GM18519 (cell line): ENCODE data around the gene TMEM92.
"Not testable (repeated sequence)": the region's sequence is repeated elsewhere in the genome, so short reads cannot be mapped to it uniquely, and the experiment has no call there.

Experiments used
- ATAC-seq: cut with Tn5 transposase; IDR thresholded peaks from one replicate; pipeline ENCODE4 v1.9.1; 2021; ENCODE audit warnings: mild to moderate bottlenecking, moderate library complexity; ENCODE audit not compliant: unreplicated experiment, low FRiP score

Gene TMEM92

DNA sequence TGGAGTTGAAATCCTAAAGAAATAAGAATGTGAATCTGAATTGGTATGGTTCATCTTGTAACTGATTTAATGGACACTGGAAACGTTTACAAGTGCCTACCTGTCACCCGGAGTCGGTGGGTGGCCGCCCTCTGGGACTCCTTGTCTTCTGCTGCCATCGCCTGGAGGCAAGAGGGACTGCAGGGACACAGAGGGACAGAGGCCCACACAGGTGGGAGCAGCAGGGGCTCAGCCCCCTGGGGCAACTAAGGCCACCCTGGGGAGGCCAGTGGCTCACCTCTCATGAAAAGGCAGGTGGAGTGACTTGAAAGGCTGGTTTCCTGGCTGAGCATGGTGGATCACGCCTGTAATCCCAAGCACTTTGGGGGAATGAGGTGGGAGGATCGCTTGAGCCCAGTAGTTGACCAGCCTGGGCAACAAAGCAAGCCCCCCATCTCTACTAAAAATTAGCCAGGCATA, 23.2 kb downstream of the TMEM92 start:
- no peak for ATAC-seq

DNA sequence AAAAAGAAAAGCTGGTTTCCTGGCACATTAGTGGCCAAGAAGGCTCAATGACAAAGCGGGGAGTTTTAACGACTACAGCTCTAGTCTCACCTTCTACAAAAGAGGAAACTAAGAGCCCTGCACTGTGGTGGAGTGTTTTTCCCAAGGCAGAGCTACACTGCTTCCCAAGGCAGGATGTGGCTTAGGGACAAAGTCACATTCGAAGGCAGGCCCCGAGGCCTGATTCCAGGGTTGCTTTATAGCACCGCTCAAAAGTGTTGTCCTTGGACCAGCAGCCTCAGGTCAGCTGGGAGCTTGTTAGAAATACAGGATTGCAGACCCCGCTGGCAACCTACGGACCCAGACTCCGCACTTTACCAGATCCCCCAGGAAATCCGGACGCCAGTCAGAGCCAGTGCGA, 23.8 kb downstream of the TMEM92 start:
- no peak for ATAC-seq

- no peak for ATAC-seq
Measured at GRCh38 chr17:50299776-50300175, 25.5 kb downstream of the TMEM92 start.

GRCh38 chr17:50300824-50301223, 26.6 kb downstream of the TMEM92 start:
- not testable (repeated sequence) for ATAC-seq

GRCh38 chr17:50301891-50302584, 27.8 kb downstream of the TMEM92 start:
- no peak for ATAC-seq

GRCh38 chr17:50303051-50303450, 28.8 kb downstream of the TMEM92 start:
- ATAC-seq: no peak

DNA sequence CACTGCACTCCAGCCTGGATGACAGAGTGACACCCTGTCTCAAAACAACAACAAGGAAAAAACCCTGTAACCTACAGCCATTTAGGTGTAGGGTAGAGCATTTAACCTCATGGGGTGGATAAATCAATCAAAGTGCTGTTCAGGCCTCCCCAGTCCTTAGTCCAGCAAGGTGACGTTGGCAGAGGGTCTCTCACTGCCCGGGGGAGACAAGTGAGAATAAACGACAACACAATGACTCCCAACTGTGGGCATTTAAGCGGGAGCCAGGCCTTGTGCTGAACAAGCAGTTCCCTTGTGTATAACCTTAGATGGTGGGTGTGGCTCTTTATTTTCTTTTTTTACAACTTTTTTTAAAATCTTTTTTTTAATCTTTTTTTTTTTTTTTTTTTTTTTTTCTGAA, 29.3 kb downstream of the TMEM92 start:
- ATAC-seq: no peak

DNA sequence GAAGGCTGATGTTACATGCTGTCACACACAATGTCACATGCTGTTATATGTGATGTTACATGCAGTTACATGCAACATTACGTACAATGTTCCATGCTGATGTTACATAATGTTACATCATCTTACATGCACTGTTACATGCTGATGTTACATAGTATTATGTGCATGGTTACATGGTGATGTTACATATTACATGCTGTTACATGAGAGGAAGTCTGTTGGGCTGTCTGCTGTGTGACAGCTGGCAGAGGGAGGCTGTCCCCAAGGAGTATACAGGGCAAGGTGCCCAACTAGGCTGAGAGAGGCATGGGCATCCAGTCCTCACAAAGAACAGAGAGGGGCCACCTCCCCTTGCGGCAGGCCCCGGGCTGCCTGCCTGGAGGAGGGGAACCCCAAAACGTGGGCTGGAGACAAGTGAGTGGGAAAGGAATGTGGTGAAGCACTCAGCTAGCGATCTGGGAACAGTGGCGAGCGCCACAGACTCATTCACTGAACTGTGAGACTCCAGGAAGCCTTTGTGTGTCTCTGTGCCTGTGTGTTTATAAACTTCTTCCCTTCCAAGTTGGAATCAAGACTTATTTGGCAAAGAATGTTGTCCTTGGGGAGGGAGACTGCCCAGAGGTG, 30.6 kb downstream of the TMEM92 start:
- ATAC-seq: no peak

- ATAC-seq: no peak
Measured at GRCh38 chr17:50307654-50308053, 33.4 kb downstream of the TMEM92 start.

DNA sequence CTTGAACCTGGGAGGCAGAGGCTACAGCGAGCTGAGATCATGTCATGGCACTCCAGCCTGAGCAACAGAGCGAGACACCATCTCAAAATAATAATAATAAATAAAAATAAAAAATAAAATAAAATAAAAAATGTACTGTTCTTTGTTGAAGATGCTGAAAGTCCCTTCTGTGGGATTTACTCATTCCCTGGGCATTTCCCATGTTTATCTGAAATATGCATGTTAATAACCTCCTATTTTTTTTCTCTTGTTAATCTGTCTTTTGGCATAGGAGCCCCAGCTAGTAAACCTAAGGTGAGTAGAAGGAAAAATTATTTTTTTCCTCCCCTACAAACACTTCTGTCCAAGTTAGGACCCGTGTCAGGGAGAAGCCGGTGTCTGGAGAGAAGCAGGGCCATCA, 34.4 kb downstream of the TMEM92 start:
- no peak for ATAC-seq

- no peak for ATAC-seq
Measured at GRCh38 chr17:50310455-50311111, 36.3 kb downstream of the TMEM92 start.

DNA sequence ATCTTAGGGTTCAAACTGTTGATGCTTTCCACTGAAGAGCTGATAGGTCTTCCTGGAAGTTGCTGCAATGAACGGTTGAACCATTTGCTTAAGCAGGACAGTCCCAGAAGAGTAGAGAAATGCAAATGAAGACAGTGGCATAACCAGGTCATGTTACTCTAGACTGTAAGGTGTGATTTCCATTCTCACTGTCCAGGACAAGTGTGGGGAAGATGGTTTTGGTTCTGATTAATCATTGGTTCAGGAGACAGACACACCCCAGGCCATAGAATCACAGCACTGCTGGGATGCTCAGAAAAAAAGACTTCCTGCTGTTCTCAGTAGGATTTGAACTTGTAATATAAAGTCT, 36.8 kb downstream of the TMEM92 start:
- no peak for ATAC-seq

GRCh38 chr17:50311483-50311882, 37.2 kb downstream of the TMEM92 start:
- ATAC-seq: no peak

DNA sequence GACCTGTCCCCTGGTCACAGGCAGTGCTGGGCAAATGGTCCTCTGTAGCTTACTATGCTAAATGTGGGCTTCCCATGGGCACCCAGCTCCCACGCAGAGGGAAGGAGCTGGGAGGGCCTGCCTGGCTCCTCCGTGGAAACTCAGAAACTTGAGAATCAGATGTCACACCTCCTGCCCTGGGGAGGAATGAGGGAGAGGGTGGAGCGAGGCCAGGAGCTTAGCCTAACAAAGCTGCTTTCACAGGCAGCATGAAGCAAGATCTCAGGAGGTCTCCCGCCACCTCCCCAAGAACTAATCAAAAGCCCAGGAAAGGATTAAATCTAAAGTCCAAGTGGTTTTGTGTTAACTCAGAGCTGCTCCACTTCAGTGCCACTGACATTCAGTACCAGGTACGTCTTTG, 38.0 kb downstream of the TMEM92 start:
- no peak for ATAC-seq

- no peak for ATAC-seq
Measured at GRCh38 chr17:50314456-50315011, 40.3 kb downstream of the TMEM92 start.

DNA sequence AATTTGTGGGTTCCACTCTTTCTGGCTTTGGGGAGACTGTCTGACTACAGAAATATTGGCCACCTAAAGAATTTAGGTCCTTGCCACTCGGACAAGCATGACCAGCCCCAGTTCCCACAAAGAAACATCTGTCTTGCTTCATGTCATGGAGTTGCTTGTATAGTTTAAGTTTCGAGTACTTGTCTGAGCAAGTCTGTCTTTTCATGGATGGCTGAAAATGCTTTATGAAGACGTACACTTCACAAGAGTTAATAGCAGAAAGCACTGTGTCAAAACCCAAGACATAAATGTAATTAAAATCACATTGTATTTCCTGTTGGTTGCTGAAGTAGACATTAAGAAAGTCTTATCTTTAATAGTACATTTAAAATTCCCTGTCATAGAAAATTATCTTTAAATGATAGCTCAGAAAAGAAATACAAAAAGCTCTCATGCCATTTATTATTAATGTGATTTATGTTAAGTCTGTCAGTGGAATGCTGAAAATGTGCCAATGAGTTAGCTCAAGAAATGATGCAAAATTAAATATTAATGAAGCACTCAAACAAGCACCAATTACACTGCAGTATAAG, 41.8 kb downstream of the TMEM92 start:
- no peak for ATAC-seq

- not testable (repeated sequence) for ATAC-seq
Measured at GRCh38 chr17:50316660-50317059, 42.4 kb downstream of the TMEM92 start.

GRCh38 chr17:50317121-50317520, 42.9 kb downstream of the TMEM92 start:
- ATAC-seq: no peak

DNA sequence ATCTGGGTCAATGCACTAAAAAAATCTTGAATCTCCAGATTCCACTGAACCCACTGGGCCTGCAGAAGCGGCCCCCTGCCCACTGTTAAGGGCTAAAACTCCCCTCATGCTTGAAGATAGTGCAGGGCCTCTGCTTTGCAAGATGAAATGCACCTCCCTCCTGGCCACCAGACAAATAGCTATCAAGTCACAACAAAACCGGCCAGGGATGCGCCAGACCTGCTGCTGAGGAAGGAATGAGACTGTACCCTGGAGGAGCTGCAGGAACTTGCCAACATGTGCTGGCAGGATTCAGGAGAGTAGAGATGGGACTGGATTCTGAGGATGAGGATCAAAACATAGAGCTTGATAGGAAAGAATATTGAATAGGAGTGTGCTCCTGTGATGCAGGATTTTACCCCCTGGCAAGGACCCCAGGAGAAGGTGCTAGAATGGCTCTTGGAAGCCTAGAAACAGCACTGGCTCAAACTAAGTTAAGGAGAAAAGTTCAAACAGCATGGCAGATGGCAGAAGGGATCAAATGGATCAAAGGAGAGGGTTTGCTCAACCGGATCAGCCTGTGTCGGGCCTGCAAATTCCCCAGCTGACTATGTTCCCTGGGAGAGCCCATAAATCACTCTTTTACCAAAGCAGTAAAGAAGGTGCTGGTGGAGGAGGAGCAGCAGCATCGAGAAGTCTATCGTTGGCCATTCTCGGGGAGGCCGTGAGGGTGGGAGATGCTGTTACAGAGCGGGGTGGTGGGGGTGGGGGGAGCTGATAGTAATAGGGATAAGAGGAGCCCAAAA, 44.4 kb downstream of the TMEM92 start:
- no peak for ATAC-seq

DNA sequence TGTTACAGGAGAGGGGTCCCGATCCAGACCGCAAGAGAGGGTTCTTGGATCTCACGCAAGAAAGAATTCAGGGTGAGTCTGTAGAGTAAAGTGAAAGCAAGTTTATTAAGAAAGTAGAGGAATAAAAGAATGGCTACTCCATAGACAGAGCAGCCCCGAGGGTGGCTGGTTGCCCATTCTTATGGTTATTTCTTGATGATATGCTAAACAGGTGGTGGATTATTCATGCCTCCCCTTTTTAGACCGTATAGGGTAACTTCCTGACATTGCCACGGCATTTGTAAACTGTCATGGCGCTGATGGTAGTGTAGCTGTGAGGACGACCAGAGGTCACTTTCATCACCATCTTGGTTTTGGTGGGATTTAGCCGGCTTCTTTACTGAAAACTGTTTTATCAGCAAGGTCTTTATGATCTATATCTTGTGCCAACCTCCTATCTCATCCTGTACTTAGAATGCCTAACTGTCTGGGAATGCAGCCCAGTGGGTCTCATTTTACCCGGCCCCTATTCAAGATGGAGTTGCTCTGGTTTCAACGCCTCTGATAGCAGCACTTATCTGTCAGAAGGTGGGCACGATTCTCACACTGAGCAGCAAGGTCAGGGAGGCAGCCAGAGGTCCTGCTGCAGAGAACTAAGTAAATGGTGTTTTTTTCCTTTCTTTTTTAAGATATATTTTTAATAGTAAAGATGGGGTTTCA, 45.2 kb downstream of the TMEM92 start:
- ATAC-seq: no peak
